Trophoblast cell (in vitro differentiated cells and primary cell): ENCODE measurements around the gene LY6G5C.

Experiments used
- DNase-seq, 2 donors: peaks; one replicate each; pipeline ENCODE4 v3.0.0-alpha.2; 2016
- H2AFZ ChIP-seq: 2 replicates; pipeline ENCODE4 v1.6.1; 2013; ENCODE audit warnings: low read length, moderate library complexity, mild to moderate bottlenecking; ENCODE audit not compliant: insufficient read depth, poor library complexity
- H2AK5ac ChIP-seq: 2 replicates; pipeline ENCODE4 v1.6.1; 2013; ENCODE audit warnings: mild to moderate bottlenecking, low read length
- H2BK120ac ChIP-seq: 2 replicates; pipeline ENCODE4 v1.6.1; 2013; ENCODE audit warnings: low read length, mild to moderate bottlenecking, moderate library complexity; ENCODE audit not compliant: insufficient read depth, poor library complexity
- H2BK12ac ChIP-seq: 2 replicates; pipeline ENCODE4 v1.6.1; 2013; ENCODE audit warnings: mild to moderate bottlenecking, low read length, moderate library complexity
- H2BK5ac ChIP-seq: 2 replicates; pipeline ENCODE4 v1.6.1; 2013; ENCODE audit warnings: low read length, low read depth, moderate library complexity, mild to moderate bottlenecking; ENCODE audit not compliant: poor library complexity
- H3K14ac ChIP-seq: 2 replicates; pipeline ENCODE4 v1.6.1; 2013; ENCODE audit warnings: mild to moderate bottlenecking, low read length
- H3K18ac ChIP-seq: 2 replicates; pipeline ENCODE4 v1.6.1; 2013; ENCODE audit warnings: mild to moderate bottlenecking, low read length
- H3K23ac ChIP-seq: 2 replicates; pipeline ENCODE4 v1.6.1; 2013; ENCODE audit warnings: low read length
- H3K27ac ChIP-seq: 2 replicates; pipeline ENCODE4 v1.5.1; 2013; ENCODE audit warnings: low read depth, mild to moderate bottlenecking, inconsistent platforms, low read length, moderate library complexity
- H3K27me3 ChIP-seq: 2 replicates; pipeline ENCODE4 v1.6.1; 2013; ENCODE audit warnings: inconsistent platforms, mild to moderate bottlenecking, low read length, moderate library complexity; ENCODE audit not compliant: insufficient read depth
- H3K36me3 ChIP-seq, 2 experiments: 1 replicate in 1 of 2; 2 replicates in 1 of 2; pipeline ENCODE4 v1.6.1; 2013; ENCODE audit warnings: low read length in 2 of 2, mild to moderate bottlenecking in 2 of 2, moderate library complexity in 1 of 2; ENCODE audit not compliant: insufficient read depth in 2 of 2, control insufficient read depth in 1 of 2
- H3K4ac ChIP-seq: 2 replicates; pipeline ENCODE4 v1.6.1; 2013; ENCODE audit warnings: low read depth, mild to moderate bottlenecking, low read length, moderate library complexity
- H3K4me1 ChIP-seq, 2 experiments: 1 replicate in 1 of 2; 2 replicates in 1 of 2; pipeline ENCODE4 v1.6.1; 2013; ENCODE audit warnings: low read length in 2 of 2, mild to moderate bottlenecking in 2 of 2, moderate library complexity in 1 of 2; ENCODE audit not compliant: insufficient read depth in 2 of 2, control insufficient read depth in 1 of 2
- H3K4me2 ChIP-seq: 2 replicates; pipeline ENCODE4 v1.6.1; 2013; ENCODE audit warnings: inconsistent platforms, mild to moderate bottlenecking, low read length, moderate library complexity
- H3K4me3 ChIP-seq: 2 replicates; pipeline ENCODE4 v1.5.1; 2013; ENCODE audit warnings: mild to moderate bottlenecking, low read depth, low read length, inconsistent platforms
- H3K79me1 ChIP-seq: one replicate; pipeline ENCODE4 v1.6.1; 2013; ENCODE audit warnings: low read length
- H3K79me2 ChIP-seq: 2 replicates; pipeline ENCODE4 v1.6.1; 2013; ENCODE audit warnings: low read length, mild to moderate bottlenecking; ENCODE audit not compliant: control insufficient read depth, insufficient read depth, poor library complexity
- H3K9ac ChIP-seq: 2 replicates; pipeline ENCODE4 v1.6.1; 2013; ENCODE audit warnings: mild to moderate bottlenecking, low read length
- H3K9me3 ChIP-seq: 2 replicates; pipeline ENCODE4 v1.6.1; 2013; ENCODE audit warnings: low read depth, mild to moderate bottlenecking, control low read depth, inconsistent platforms, low read length; ENCODE audit not compliant: insufficient read depth
- H4K12ac ChIP-seq: 2 replicates; pipeline ENCODE4 v1.6.1; 2013; ENCODE audit warnings: low read depth, mild to moderate bottlenecking, low read length, moderate library complexity
- H4K8ac ChIP-seq: 2 replicates; pipeline ENCODE4 v1.6.1; 2013; ENCODE audit warnings: low read depth, mild to moderate bottlenecking, low read length, moderate library complexity
- H4K91ac ChIP-seq: one replicate; pipeline ENCODE4 v1.6.1; 2013; ENCODE audit warnings: low read depth, mild to moderate bottlenecking, low read length, moderate library complexity
- WGBS: extraction: QIAGEN DNeasy Blood & Tissue Kit; methylation state at CpG from one replicate; pipeline ENCODE4 v1.1.7; 2013; ENCODE audit warnings: missing lambda C conversion rate; ENCODE audit not compliant: insufficient read length, insufficient coverage; ENCODE audit errors: extremely low coverage; 5-methylcytosine and 5-hydroxymethylcytosine counted together

The LY6G5C gene

GRCh38 chr6:31643818-31644454 is 36.9 kb downstream of the LY6G5C start:
- DNase-seq, result no peak
- Histone ChIP-seq H3K9me3 (peaks cover 4% of the 10 kb centered on the region), H3K9ac (no peak overlapping the region), H3K36me3 (peaks cover 75 to 89% of the 10 kb centered on the region in 2 experiments), H3K27me3 (no peaks in the 10 kb centered on the region), H3K23ac (no peak overlapping the region), H2BK12ac (no peak overlapping the region), H3K14ac (no peak overlapping the region), H2BK5ac (no peak overlapping the region), H2AFZ (no peak overlapping the region), H3K4me3 (no peak overlapping the region), H2AK5ac (no peak overlapping the region), H3K79me1 (no peaks in the 10 kb centered on the region), H3K4ac (no peak overlapping the region), H3K27ac (no peak overlapping the region), H4K12ac (no peak overlapping the region), H3K18ac (no peak overlapping the region), H3K4me2 (no peak overlapping the region), H2BK120ac (no peak overlapping the region), H3K79me2 (no peaks in the 10 kb centered on the region), H4K8ac (no peak overlapping the region), H3K4me1 (no peaks in the 10 kb centered on the region), H4K91ac (no peak overlapping the region)
- WGBS, result no CpG with 5 or more reads among the region's 17 CpGs

- no peak overlapping the region for H3K23ac ChIP-seq
- WGBS, result no CpG with 5 or more reads among the region's 6 CpGs
- no peak overlapping the region for H3K18ac ChIP-seq
Observed at GRCh38 chr6:31642798-31643570, 37.9 kb downstream of the LY6G5C start.

GRCh38 chr6:31641370-31641769 is 39.5 kb downstream of the LY6G5C start:
- Histone ChIP-seq H3K4me1 (no peaks in the 10 kb centered on the region), H2AFZ (no peak overlapping the region), H3K27ac (no peak overlapping the region), H3K4me3 (no peak overlapping the region), H3K27me3 (no peaks in the 10 kb centered on the region), H4K91ac (no peak overlapping the region), H3K79me2 (no peaks in the 10 kb centered on the region), H2AK5ac (no peak overlapping the region), H3K4me2 (no peak overlapping the region), H3K9me3 (peaks cover 4% of the 10 kb centered on the region), H3K18ac (no peak overlapping the region), H4K8ac (no peak overlapping the region), H2BK12ac (no peak overlapping the region), H2BK120ac (no peak overlapping the region), H3K36me3 (peaks cover 71 to 83% of the 10 kb centered on the region in 2 experiments), H3K4ac (no peak overlapping the region), H4K12ac (no peak overlapping the region), H2BK5ac (no peak overlapping the region), H3K9ac (no peak overlapping the region), H3K23ac (no peak overlapping the region), H3K79me1 (no peaks in the 10 kb centered on the region), H3K14ac (no peak overlapping the region)
- DNase-seq, result no peak
- no CpG with 5 or more reads among the region's 4 CpGs for WGBS

More at GRCh38 chr6:31642798-31643570, 37.9 kb downstream of the LY6G5C start:
- Histone ChIP-seq H2BK120ac (no peak overlapping the region), H3K4me3 (no peak overlapping the region), H3K36me3 (peaks cover 69 to 83% of the 10 kb centered on the region in 2 experiments), H3K9ac (no peak overlapping the region), H3K14ac (no peak overlapping the region), H2AK5ac (no peak overlapping the region), H3K27me3 (no peaks in the 10 kb centered on the region), H3K4me1 (no peaks in the 10 kb centered on the region), H3K4ac (no peak overlapping the region), H2AFZ (no peak overlapping the region), H3K4me2 (no peak overlapping the region), H4K12ac (no peak overlapping the region), H3K27ac (no peak overlapping the region), H3K79me1 (no peaks in the 10 kb centered on the region), H3K9me3 (peaks cover 4% of the 10 kb centered on the region), H3K79me2 (no peaks in the 10 kb centered on the region), H4K8ac (no peak overlapping the region), H2BK5ac (no peak overlapping the region), H2BK12ac (no peak overlapping the region), H4K91ac (no peak overlapping the region)
- no peak for DNase-seq

DNA sequence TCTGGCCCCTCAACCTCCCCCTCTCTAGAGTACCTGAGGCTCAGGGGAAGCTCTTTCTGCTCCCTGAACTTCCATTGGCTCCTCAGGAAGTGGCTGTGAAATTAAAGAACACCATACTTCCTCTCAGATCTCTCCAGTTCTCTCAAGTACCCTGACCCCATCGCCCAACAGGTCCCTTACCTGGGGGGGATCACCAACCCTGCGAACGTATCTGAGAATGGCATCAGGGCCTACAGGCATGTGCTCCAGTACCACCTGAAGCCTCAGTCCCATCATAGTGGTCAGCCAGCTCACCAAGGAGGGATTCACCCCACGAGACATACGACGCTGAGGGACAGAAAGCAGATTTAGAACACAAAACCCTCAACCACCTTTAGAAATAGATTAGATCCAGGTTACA is 40.3 kb downstream of the LY6G5C start:
- no peak for DNase-seq
- Histone ChIP-seq H3K27ac (no peak overlapping the region), H3K4me2 (no peak overlapping the region), H2BK120ac (no peak overlapping the region), H3K4me1 (no peaks in the 10 kb centered on the region), H2BK5ac (no peak overlapping the region), H3K79me1 (no peaks in the 10 kb centered on the region), H4K8ac (no peak overlapping the region), H2AFZ (no peak overlapping the region), H2AK5ac (no peak overlapping the region), H3K4ac (no peak overlapping the region), H3K9me3 (peaks cover 4% of the 10 kb centered on the region), H3K9ac (no peak overlapping the region), H4K91ac (no peak overlapping the region), H4K12ac (no peak overlapping the region), H3K14ac (no peak overlapping the region), H3K23ac (no peak overlapping the region), H3K79me2 (no peaks in the 10 kb centered on the region), H3K4me3 (no peak overlapping the region), H3K27me3 (no peaks in the 10 kb centered on the region), H3K36me3 (peaks cover 72 to 85% of the 10 kb centered on the region in 2 experiments), H2BK12ac (no peak overlapping the region), H3K18ac (no peak overlapping the region)
- no CpG with 5 or more reads among the region's 6 CpGs for WGBS
